ENCODE measurements around the gene GATAD2A.
A peak's percentile ranks its signal among the peaks of the same experiment; 100 is the strongest.

GATAD2A gene

GRCh38 chr19:19498255-19498991 lies 92.9 kb downstream of the GATAD2A start:
- H3K27ac ChIP-seq, result no peak overlapping the region
- no peak for TF ChIP-seq CTCF (conservative IDR thresholded peaks at IDR 0.05; ENCODE audit: low read depth)
- CTCF ChIA-PET, result no interaction called here
- DNase-seq (ENCODE audit: low spot score), result no peak
- POLR2A ChIA-PET (ENCODE audit: low non-redundant PET), result no interaction called here

- ChIA-PET POLR2A (ENCODE audit: low non-redundant PET) (no interaction called here), CTCF (interaction anchor here (0.6 kb wide), 1 partner anchor 671 kb away, joined by 5 read pairs; no protein-coding TSS in a partner anchor)
- H3K27ac ChIP-seq, result no peak overlapping the region
- TF ChIP-seq CTCF (conservative IDR thresholded peaks at IDR 0.05; ENCODE audit: low read depth), result no peak
- DNase-seq (ENCODE audit: low spot score), result no peak
Measured at GRCh38 chr19:19499272-19499995, 94.0 kb downstream of the GATAD2A start.

- no peak for TF ChIP-seq CTCF (conservative IDR thresholded peaks at IDR 0.05; ENCODE audit: low read depth)
- POLR2A ChIA-PET (ENCODE audit: low non-redundant PET), result no interaction called here
- H3K27ac ChIP-seq, result 0 out of 2 replicates have a peak overlapping the region, but pooled peaks have one; percentile 4
- CTCF ChIA-PET, result no interaction called here
- no peak for DNase-seq (ENCODE audit: low spot score)
Measured at GRCh38 chr19:19500975-19501644, 95.6 kb downstream of the GATAD2A start.

GRCh38 chr19:19501798-19502197 lies 96.3 kb downstream of the GATAD2A start:
- no peak for TF ChIP-seq CTCF (conservative IDR thresholded peaks at IDR 0.05; ENCODE audit: low read depth)
- POLR2A ChIA-PET (ENCODE audit: low non-redundant PET), result no interaction called here
- DNase-seq (ENCODE audit: low spot score), result no peak
- CTCF ChIA-PET, result no interaction called here
- no peak overlapping the region for H3K27ac ChIP-seq

DNA sequence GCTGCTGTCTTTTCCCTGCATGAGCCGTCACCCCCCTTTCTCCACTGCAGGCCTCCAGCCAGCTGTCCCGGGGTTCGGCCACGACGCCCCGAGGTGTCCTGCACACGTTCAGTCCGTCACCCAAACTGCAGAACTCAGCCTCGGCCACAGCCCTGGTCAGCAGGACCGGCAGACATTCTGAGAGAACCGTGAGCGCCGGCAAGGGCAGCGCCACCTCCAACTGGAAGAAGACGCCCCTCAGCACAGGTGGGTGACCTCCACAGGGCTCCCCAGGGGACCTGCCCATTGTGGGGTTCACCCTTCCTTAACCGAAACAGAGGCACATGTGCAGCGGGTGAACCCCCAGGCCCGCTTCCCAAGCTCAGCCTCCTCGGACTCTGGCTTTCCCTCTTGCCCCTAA lies 96.8 kb downstream of the GATAD2A start:
- H3K27ac ChIP-seq, result no peak overlapping the region
- ChIA-PET CTCF (no interaction called here), POLR2A (ENCODE audit: low non-redundant PET) (no interaction called here)
- no peak for DNase-seq (ENCODE audit: low spot score)
- TF ChIP-seq CTCF (conservative IDR thresholded peaks at IDR 0.05; ENCODE audit: low read depth), result no peak

- DNase-seq (ENCODE audit: low spot score), result no peak
- POLR2A ChIA-PET (ENCODE audit: low non-redundant PET), result no interaction called here
Measured at GRCh38 chr19:19502808-19503602, 97.5 kb downstream of the GATAD2A start.

More at GRCh38 chr19:19502808-19503602, 97.5 kb downstream of the GATAD2A start:
- H3K27ac ChIP-seq, result peak overlapping the region; percentile 27
- CTCF ChIA-PET, result interaction anchor here (0.6 kb wide), 2 partner anchors 12 to 141 kb away, joined by 3 to 4 read pairs; partner anchors contain the start of gene GMIP
- TF ChIP-seq CTCF (conservative IDR thresholded peaks at IDR 0.05; ENCODE audit: low read depth), result no peak
